Naive thymus-derived CD4-positive, alpha-beta T cell (primary cell): Measurements from ENCODE around the gene INSIG1. TPM values are rescaled to one million over a fixed set of nuclear protein-coding genes. Genes with fewer than 3 reads are reported as not detected.

ENCODE experiments used
- ATAC-seq: fragments of 150-1000 bp; cut with Tn5 transposase; 2 replicates; pipeline ENCODE4 v1.10.0; 2021; ENCODE audit warnings: mild to moderate bottlenecking, moderate library complexity
- CTCF ChIA-PET: fragments of 350-600 bp; sonication (Branson Sonifier 250); formaldehyde crosslinking; loops from one replicate; lab custom pipeline; 2021; ENCODE audit warnings: antibody characterized with exemption; lab: Charles Lee
- POLR2A ChIA-PET: fragments of 350-600 bp; sonication (Branson Sonifier 250); formaldehyde crosslinking; loops from one replicate; lab custom pipeline; 2021; ENCODE audit warnings: antibody characterized with exemption, inconsistent platforms; lab: Charles Lee
- DNase-seq, 9 donors: peaks; one replicate each; pipeline versions ENCODE4 v3.0.0 to v3.0.0-alpha.2; 2020 to 2022; ENCODE audit warnings: mixed read lengths in 1 of 9
- H3K27ac ChIP-seq: one replicate; pipeline ENCODE4 v1.7.0; 2013; ENCODE audit warnings: mild to moderate bottlenecking, low read depth, low read length, moderate library complexity
- H3K27me3 ChIP-seq, 2 donors: one replicate each; pipeline ENCODE4 v1.7.0; 2013; ENCODE audit warnings: low read length in 2 of 2, mild to moderate bottlenecking in 2 of 2, moderate library complexity in 2 of 2; ENCODE audit not compliant: control insufficient read depth in 2 of 2, insufficient read depth in 2 of 2
- H3K36me3 ChIP-seq, 3 experiments: 1 replicate in 2 of 3; 2 replicates in 1 of 3; pipeline ENCODE4 v1.7.0; 2013; ENCODE audit warnings: low read length in 3 of 3, mild to moderate bottlenecking in 3 of 3, moderate library complexity in 1 of 3; ENCODE audit not compliant: insufficient read depth in 3 of 3, control insufficient read depth in 2 of 3
- H3K4me1 ChIP-seq, 2 donors: one replicate each; pipeline ENCODE4 v1.7.0; 2013; ENCODE audit warnings: low read length in 2 of 2, mild to moderate bottlenecking in 2 of 2, moderate library complexity in 1 of 2; ENCODE audit not compliant: control insufficient read depth in 2 of 2, insufficient read depth in 2 of 2
- H3K4me3 ChIP-seq: 2 replicates; pipeline ENCODE4 v1.7.0; 2013; ENCODE audit warnings: mild to moderate bottlenecking, low read length
- H3K9me3 ChIP-seq, 3 experiments: 1 replicate in 2 of 3; 2 replicates in 1 of 3; pipeline ENCODE4 v1.7.0; 2013; ENCODE audit warnings: low read length in 3 of 3; ENCODE audit not compliant: control insufficient read depth in 2 of 3
- H3K27ac Mint-ChIP-seq, 9 donors: one replicate each; pipeline ENCODE4 v1.8.0; 2020 to 2022; ENCODE audit warnings: mixed read lengths in 9 of 9, mild to moderate bottlenecking in 8 of 9, moderate library complexity in 5 of 9, inconsistent platforms in 2 of 9
- H3K27me3 Mint-ChIP-seq, 5 donors: one replicate each; pipeline ENCODE4 v1.8.0; 2021 to 2022; ENCODE audit warnings: mixed read lengths in 5 of 5, mild to moderate bottlenecking in 1 of 5
- H3K36me3 Mint-ChIP-seq, 5 donors: one replicate each; pipeline ENCODE4 v1.8.0; 2020 to 2022; ENCODE audit warnings: mixed read lengths in 5 of 5, mild to moderate bottlenecking in 3 of 5, inconsistent platforms in 1 of 5
- H3K4me1 Mint-ChIP-seq, 7 donors: one replicate each; pipeline ENCODE4 v1.8.0; 2020 to 2022; ENCODE audit warnings: mixed read lengths in 7 of 7, mild to moderate bottlenecking in 3 of 7, inconsistent platforms in 1 of 7
- H3K4me3 Mint-ChIP-seq, 10 donors: one replicate each; pipeline ENCODE4 v1.8.0; 2020 to 2022; ENCODE audit warnings: mild to moderate bottlenecking in 10 of 10, mixed read lengths in 10 of 10, moderate library complexity in 6 of 10, inconsistent platforms in 2 of 10
- H3K9me3 Mint-ChIP-seq, 11 donors: one replicate each; pipeline ENCODE4 v1.8.0; 2020 to 2022; ENCODE audit warnings: mixed read lengths in 11 of 11, mild to moderate bottlenecking in 4 of 11, inconsistent platforms in 1 of 11, moderate library complexity in 1 of 11
- intact Hi-C, 2 donors: fragments of 100-400 bp; cut with micrococcal nuclease; formaldehyde crosslinking; loops; one replicate each; pipeline ENCODE4 v1.15.1; 2023
- polyA plus RNA-seq, 2 donors: library from polyadenylated mRNA; unstranded; fragments of 300-500 nt; fragmentation: Illumina TruSeq; gene quantifications; one replicate each; pipeline ENCODE4 v1.2.3, GENCODE V29; 2021
- total RNA-seq, 6 experiments: library from RNA in 5 of 6; stranded (reverse) in 5 of 6; gene quantifications; 1 replicate in 5 of 6; 2 replicates in 1 of 6; pipeline ENCODE4 v1.2.3 and lab custom pipeline; 2021 to 2026

The INSIG1 gene
- total RNA-seq (10 to 100 TPM; 43.6 to 70.0 (median 46.5) TPM), polyA plus RNA-seq (10 to 100 TPM; 22.2 to 33.2 TPM), total RNA-seq (lab: John Stamatoyannopoulos, UW) (108 reads per million, percentile 86 among the genes with 10 or more reads in this experiment)

GRCh38 chr7:155297517-155298287, at the start of gene INSIG1:
INSIG1 (plus strand) TSS chr7:155297878; CDS start chr7:155298286, 408 bp downstream.
- CTCF ChIA-PET: interaction anchor here (0.7 to 1.5 kb wide), 4 partner anchors 10 to 93 kb away, joined by 3 to 9 read pairs (median 4); no protein-coding TSS in a partner anchor
- Histone ChIP-seq H3K4me3 (peak within 1 kb of the TSS; percentile 73), H3K27me3 (no peaks in the 10 kb centered on the region), H3K4me1 (peaks cover 22 to 37% of the 10 kb centered on the region in 2 donors), H3K36me3 (peaks cover 0 to 2% (median 0%) of the 10 kb centered on the region in 3 experiments), H3K9me3 (no peaks in the 10 kb centered on the region), H3K27ac (peak within 1 kb of the TSS; percentile 78)
- ATAC-seq: peak; percentile 74
- H3K4me1 Mint-ChIP-seq: peaks cover 23 to 59% (median 42%) of the 10 kb centered on the region in 7 donors
- peaks cover 0 to 6% (median 0%) of the 10 kb centered on the region in 11 donors for H3K9me3 Mint-ChIP-seq
- H3K36me3 Mint-ChIP-seq: peaks cover 0 to 42% (median 0%) of the 10 kb centered on the region in 5 donors
- intact Hi-C loops: loop anchor here (1.0 to 5.0 kb wide), 14 partner anchors 11 to 1841 kb away; partner anchors contain the start of genes PAXIP1 (in 2 of the 2), RBM33 (in 1 of the 2), RNF32 (in 1 of the 2) and UBE3C (in 1 of the 2)
- peak; percentile 78 to 99 (median 89) for DNase-seq
- peak within 1 kb of the TSS; percentile 88 to 97 (median 93) for H3K4me3 Mint-ChIP-seq
- POLR2A ChIA-PET: interaction anchor here (0.7 to 4.8 kb wide), 18 partner anchors 9 to 370 kb away, joined by 3 to 50 read pairs (median 5); partner anchors contain the start of genes PAXIP1 and RBM33
- peaks cover 0 to 3% (median 0%) of the 10 kb centered on the region in 5 donors for H3K27me3 Mint-ChIP-seq
- H3K27ac Mint-ChIP-seq: peak within 1 kb of the TSS; percentile 91 to 99 (median 97)

GRCh38 chr7:155248366-155248756, 49.3 kb upstream of the INSIG1 start:
- intact Hi-C loops: no loop called here
- Mint-ChIP-seq H3K4me1 (no peaks in the 10 kb centered on the region), H3K27me3 (peaks cover 0 to 11% (median 3%) of the 10 kb centered on the region in 5 donors), H3K4me3 (no peak overlapping the region), H3K9me3 (peaks cover 0 to 4% (median 1%) of the 10 kb centered on the region in 11 donors), H3K27ac (no peak overlapping the region), H3K36me3 (no peaks in the 10 kb centered on the region)
- Histone ChIP-seq H3K27ac (no peak overlapping the region), H3K36me3 (no peaks in the 10 kb centered on the region), H3K27me3 (no peaks in the 10 kb centered on the region), H3K4me3 (no peak overlapping the region), H3K9me3 (no peaks in the 10 kb centered on the region), H3K4me1 (no peaks in the 10 kb centered on the region)
- ChIA-PET CTCF (no interaction called here), POLR2A (interaction anchor here (1.1 kb wide), 1 partner anchor 48 kb away, joined by 3 read pairs; no protein-coding TSS in a partner anchor)
- ATAC-seq: no peak
- no peak for DNase-seq

GRCh38 chr7:155251831-155252230, 45.8 kb upstream of the INSIG1 start:
- POLR2A ChIA-PET: interaction anchor here (1.3 kb wide), 1 partner anchor 47 kb away, joined by 3 read pairs; no protein-coding TSS in a partner anchor
- no peak for ATAC-seq
- intact Hi-C loops: no loop called here

GRCh38 chr7:155252444-155252887, 45.2 kb upstream of the INSIG1 start:
- Mint-ChIP-seq H3K4me3 (no peak overlapping the region), H3K4me1 (peaks cover 0 to 4% (median 0%) of the 10 kb centered on the region in 7 donors), H3K36me3 (no peaks in the 10 kb centered on the region), H3K27ac (no peak overlapping the region), H3K27me3 (peaks cover 0 to 15% (median 0%) of the 10 kb centered on the region in 5 donors), H3K9me3 (no peaks in the 10 kb centered on the region)
- Histone ChIP-seq H3K9me3 (no peaks in the 10 kb centered on the region), H3K4me1 (no peaks in the 10 kb centered on the region), H3K4me3 (no peak overlapping the region), H3K36me3 (no peaks in the 10 kb centered on the region), H3K27me3 (no peaks in the 10 kb centered on the region), H3K27ac (no peak overlapping the region)
- ATAC-seq (no peak), DNase-seq (no peak)
- ChIA-PET POLR2A (interaction anchor here (1.3 kb wide), 1 partner anchor 46 kb away, joined by 3 read pairs; no protein-coding TSS in a partner anchor), CTCF (interaction anchor here (1.0 to 1.7 kb wide), 2 partner anchors 47 to 93 kb away, joined by 3 to 6 read pairs; no protein-coding TSS in a partner anchor)
- intact Hi-C loops: no loop called here

More at GRCh38 chr7:155251831-155252230, 45.8 kb upstream of the INSIG1 start:
- no peak for DNase-seq
- Mint-ChIP-seq H3K27ac (no peak overlapping the region), H3K4me1 (peaks cover 0 to 4% (median 0%) of the 10 kb centered on the region in 7 donors), H3K4me3 (no peak overlapping the region), H3K36me3 (no peaks in the 10 kb centered on the region), H3K27me3 (peaks cover 0 to 15% (median 0%) of the 10 kb centered on the region in 5 donors), H3K9me3 (no peaks in the 10 kb centered on the region)
- CTCF ChIA-PET: interaction anchor here (1.7 kb wide), 1 partner anchor 47 kb away, joined by 6 read pairs; no protein-coding TSS in a partner anchor
- Histone ChIP-seq H3K9me3 (no peaks in the 10 kb centered on the region), H3K27me3 (no peaks in the 10 kb centered on the region), H3K4me1 (no peaks in the 10 kb centered on the region), H3K36me3 (no peaks in the 10 kb centered on the region), H3K4me3 (no peak overlapping the region), H3K27ac (no peak overlapping the region)

- no peak overlapping the region for H3K4me3 Mint-ChIP-seq
- H3K9me3 Mint-ChIP-seq: no peaks in the 10 kb centered on the region
- H3K27me3 ChIP-seq: no peaks in the 10 kb centered on the region
- H3K36me3 ChIP-seq: no peaks in the 10 kb centered on the region
- H3K4me1 ChIP-seq: no peaks in the 10 kb centered on the region
- no peak overlapping the region for H3K4me3 ChIP-seq
- H3K9me3 ChIP-seq: no peaks in the 10 kb centered on the region
- POLR2A ChIA-PET: interaction anchor here (1.3 kb wide), 1 partner anchor 46 kb away, joined by 3 read pairs; no protein-coding TSS in a partner anchor
- DNase-seq: no peak
- no peak overlapping the region for H3K27ac ChIP-seq
- peaks cover 0 to 15% (median 0%) of the 10 kb centered on the region in 5 donors for H3K27me3 Mint-ChIP-seq
- intact Hi-C loops: no loop called here
- H3K36me3 Mint-ChIP-seq: no peaks in the 10 kb centered on the region
- peaks cover 0 to 4% (median 0%) of the 10 kb centered on the region in 7 donors for H3K4me1 Mint-ChIP-seq
- no peak overlapping the region for H3K27ac Mint-ChIP-seq
- ATAC-seq: no peak
- CTCF ChIA-PET: interaction anchor here (1.0 to 1.7 kb wide), 2 partner anchors 46 to 92 kb away, joined by 3 to 6 read pairs; no protein-coding TSS in a partner anchor
These were observed 44.7 kb upstream of the INSIG1 start for GRCh38 chr7:155252892-155253501.

- no peaks in the 10 kb centered on the region for H3K36me3 Mint-ChIP-seq
- Histone ChIP-seq H3K4me3 (no peak overlapping the region), H3K9me3 (no peaks in the 10 kb centered on the region), H3K4me1 (no peaks in the 10 kb centered on the region), H3K36me3 (no peaks in the 10 kb centered on the region), H3K27ac (no peak overlapping the region), H3K27me3 (no peaks in the 10 kb centered on the region)
- POLR2A ChIA-PET: no interaction called here
- no peak for ATAC-seq
- peaks cover 0 to 15% (median 0%) of the 10 kb centered on the region in 5 donors for H3K27me3 Mint-ChIP-seq
- CTCF ChIA-PET: no interaction called here
- H3K27ac Mint-ChIP-seq: no peak overlapping the region
- peaks cover 0 to 5% (median 0%) of the 10 kb centered on the region in 7 donors for H3K4me1 Mint-ChIP-seq
- no peak for DNase-seq
- intact Hi-C loops: no loop called here
- H3K4me3 Mint-ChIP-seq: no peak overlapping the region
- H3K9me3 Mint-ChIP-seq: no peaks in the 10 kb centered on the region
These were observed 43.7 kb upstream of the INSIG1 start for GRCh38 chr7:155254018-155254417.
